ENCODE measurements around the gene PRRX1. TPM values are rescaled to one million over a fixed set of nuclear protein-coding genes. Genes with fewer than 3 reads are reported as not detected.

PRRX1 gene
- total and polyA plus RNA-seq, 8 donors, result 0.84 to 79.6 (median 3.2) TPM

- Histone ChIP-seq H3K4me3 (no peak overlapping the region), H3K4me1 (no peaks in the 10 kb centered on the region), H3K27me3 (no peaks in the 10 kb centered on the region), H3K9me3 (no peaks in the 10 kb centered on the region), H3K27ac (no peak overlapping the region), H3K36me3 (no peaks in the 10 kb centered on the region)
- DNase-seq (no peak), ATAC-seq (no peak)
- intact Hi-C loops (cut with DNase I), result no loop called here
- TF ChIP-seq CTCF (IDR thresholded peaks at IDR 0.05), result no peak
Measured at GRCh38 chr1:170732252-170732588, 68.3 kb downstream of the PRRX1 start.

- no peak overlapping the region for H3K27ac ChIP-seq
- intact Hi-C loops (cut with DNase I), result no loop called here
Measured at GRCh38 chr1:170734412-170735175, 70.7 kb downstream of the PRRX1 start.

GRCh38 chr1:170735366-170736263, 71.7 kb downstream of the PRRX1 start:
- Histone ChIP-seq H3K27ac (no peak overlapping the region), H3K9me3 (no peaks in the 10 kb centered on the region), H3K27me3 (no peaks in the 10 kb centered on the region), H3K4me3 (no peak overlapping the region), H3K4me1 (no peaks in the 10 kb centered on the region), H3K36me3 (no peaks in the 10 kb centered on the region)
- ATAC-seq, result no peak
- no peak for DNase-seq
- TF ChIP-seq CTCF (IDR thresholded peaks at IDR 0.05), result no peak
- intact Hi-C loops (cut with DNase I), result no loop called here

More at GRCh38 chr1:170734412-170735175, 70.7 kb downstream of the PRRX1 start:
- ATAC-seq (no peak), DNase-seq (no peak)
- no peaks in the 10 kb centered on the region for H3K9me3 ChIP-seq
- no peaks in the 10 kb centered on the region for H3K4me1 ChIP-seq
- no peaks in the 10 kb centered on the region for H3K36me3 ChIP-seq
- H3K27me3 ChIP-seq, result no peaks in the 10 kb centered on the region
- no peak for TF ChIP-seq CTCF (IDR thresholded peaks at IDR 0.05)
- no peak overlapping the region for H3K4me3 ChIP-seq

GRCh38 chr1:170739803-170740202, 75.9 kb downstream of the PRRX1 start:
- intact Hi-C loops (cut with DNase I), result no loop called here
- no peak for DNase-seq
- Histone ChIP-seq H3K36me3 (no peaks in the 10 kb centered on the region), H3K27ac (no peak overlapping the region), H3K4me1 (no peaks in the 10 kb centered on the region), H3K9me3 (peaks cover 0 to 17% of the 10 kb centered on the region in 2 donors), H3K27me3 (no peaks in the 10 kb centered on the region), H3K4me3 (no peak overlapping the region)
- ATAC-seq, result no peak
- TF ChIP-seq CTCF (IDR thresholded peaks at IDR 0.05), result no peak

- H3K36me3 ChIP-seq, result no peaks in the 10 kb centered on the region
- H3K4me3 ChIP-seq, result no peak overlapping the region
- intact Hi-C loops (cut with DNase I), result no loop called here
- H3K27ac ChIP-seq, result no peak overlapping the region
- H3K4me1 ChIP-seq, result no peaks in the 10 kb centered on the region
- no peak for TF ChIP-seq CTCF (IDR thresholded peaks at IDR 0.05)
- ATAC-seq, result no peak
- no peak for DNase-seq
- no peaks in the 10 kb centered on the region for H3K27me3 ChIP-seq
- H3K9me3 ChIP-seq, result peaks cover 0 to 17% of the 10 kb centered on the region in 2 donors
Measured at GRCh38 chr1:170741678-170742077, 77.7 kb downstream of the PRRX1 start.

All from left lung (tissue), 10 donors.